SU-DHL-6 (cell line): ENCODE results near the gene MTCL1.

Experiments used
- H2AFZ ChIP-seq: fragments of 200-600 bp; sonication (generic); 2 replicates; pipeline ENCODE4 v1.6.1; 2014; ENCODE audit warnings: low read depth, mild to moderate bottlenecking, moderate library complexity, mixed read lengths, antibody characterized with exemption, low read length; ENCODE audit not compliant: severe bottlenecking
- H3F3A ChIP-seq: fragments of 200-600 bp; shearing (Covaris generic); 2 replicates; pipeline ENCODE4 v1.6.0; 2016; ENCODE audit warnings: antibody characterized with exemption, mild to moderate bottlenecking; ENCODE audit not compliant: insufficient read depth
- H3K27ac ChIP-seq: fragments of 200-600 bp; sonication (generic); 2 replicates; pipeline ENCODE4 v1.5.1; 2016; ENCODE audit warnings: low read depth, mild to moderate bottlenecking, low read length, moderate library complexity, mixed read lengths
- H3K27me3 ChIP-seq: fragments of 200-600 bp; sonication (generic), shearing (Covaris generic); 2 replicates; pipeline ENCODE4 v1.6.0; 2014; ENCODE audit warnings: mild to moderate bottlenecking, low read length
- H3K36me3 ChIP-seq: fragments of 200-600 bp; sonication (generic); 2 replicates; pipeline ENCODE4 v1.6.1; 2014; ENCODE audit warnings: mild to moderate bottlenecking, low read length, mixed read lengths
- H3K4me2 ChIP-seq: fragments of 300-600, 200-600 bp; shearing (Covaris generic), sonication (generic); 2 replicates; pipeline ENCODE4 v1.6.0; 2014; ENCODE audit warnings: low read length, low read depth, mild to moderate bottlenecking; ENCODE audit not compliant: poor library complexity, severe bottlenecking
- H3K4me3 ChIP-seq: fragments of 200-600 bp; sonication (generic); 2 replicates; pipeline ENCODE4 v1.5.1; 2014; ENCODE audit warnings: antibody characterized with exemption, low read length, mild to moderate bottlenecking, mixed read lengths; ENCODE audit not compliant: insufficient read depth, poor library complexity, severe bottlenecking
- H3K79me2 ChIP-seq: fragments of 200-600 bp; sonication (generic); 2 replicates; pipeline ENCODE4 v1.6.1; 2014; ENCODE audit warnings: mild to moderate bottlenecking, low read length, moderate library complexity; ENCODE audit not compliant: insufficient read depth
- H3K9ac ChIP-seq: fragments of 200-600 bp; sonication (generic); 2 replicates; pipeline ENCODE4 v1.7.0; 2014; ENCODE audit warnings: mild to moderate bottlenecking, low read length
- H3K9me2 ChIP-seq: fragments of 200-600 bp; sonication (generic); replicated peaks from 2 replicates; pipeline ENCODE4 v1.6.1; 2014; ENCODE audit warnings: low read length; ENCODE audit not compliant: insufficient read depth
- H3K9me3 ChIP-seq: fragments of 200-600 bp; sonication (generic); 2 replicates; pipeline ENCODE4 v1.6.1; 2014; ENCODE audit warnings: low read length, mixed read lengths; ENCODE audit not compliant: insufficient read depth
- H4K20me1 ChIP-seq: fragments of 200-600 bp; sonication (generic); 2 replicates; pipeline ENCODE4 v1.6.1; 2014; ENCODE audit warnings: low read depth, mild to moderate bottlenecking, antibody characterized with exemption, low read length, moderate library complexity, mixed read lengths
- CTCF ChIP-seq: fragments of 200-600 bp; sonication (generic); IDR thresholded peaks from one replicate; pipeline ENCODE4 v1.5.1; 2017; ENCODE audit warnings: antibody characterized with exemption, mild to moderate bottlenecking, low read length, moderate library complexity; ENCODE audit not compliant: insufficient read depth, poor library complexity, severe bottlenecking
- EZH2phosphoT487 ChIP-seq: fragments of 200-600 bp; sonication (generic), shearing (Covaris generic); conservative IDR thresholded peaks from 2 replicates; pipeline ENCODE4 v1.6.1; 2018; ENCODE audit warnings: mild to moderate bottlenecking, antibody characterized with exemption, low read length, moderate library complexity, mixed read lengths

Gene MTCL1

GRCh38 chr18:8785261-8785660, 79.9 kb downstream of the MTCL1 start:
- no peak overlapping the region for H3K4me3 ChIP-seq
- H3K79me2 ChIP-seq, result no peaks in the 10 kb centered on the region
- H3K9ac ChIP-seq, result no peak overlapping the region
- no peaks in the 10 kb centered on the region for H3F3A ChIP-seq
- no peak overlapping the region for H3K27ac ChIP-seq
- no peak overlapping the region for H2AFZ ChIP-seq
- no peak for TF ChIP-seq CTCF
- no peak for TF ChIP-seq EZH2phosphoT487
- H3K27me3 ChIP-seq, result no peaks in the 10 kb centered on the region
- no peak overlapping the region for H3K4me2 ChIP-seq
- H3K9me2 ChIP-seq, result no peaks in the 10 kb centered on the region
- no peaks in the 10 kb centered on the region for H3K36me3 ChIP-seq
- H3K9me3 ChIP-seq, result no peaks in the 10 kb centered on the region
- H4K20me1 ChIP-seq, result no peaks in the 10 kb centered on the region

GRCh38 chr18:8785855-8786482, 80.6 kb downstream of the MTCL1 start:
- H3K36me3 ChIP-seq, result no peaks in the 10 kb centered on the region
- H3K4me3 ChIP-seq, result no peak overlapping the region
- H4K20me1 ChIP-seq, result no peaks in the 10 kb centered on the region
- no peak overlapping the region for H3K4me2 ChIP-seq
- no peak overlapping the region for H2AFZ ChIP-seq
- H3K9me2 ChIP-seq, result no peaks in the 10 kb centered on the region
- no peak overlapping the region for H3K27ac ChIP-seq
- no peaks in the 10 kb centered on the region for H3K79me2 ChIP-seq
- no peaks in the 10 kb centered on the region for H3K27me3 ChIP-seq
- no peak overlapping the region for H3K9ac ChIP-seq
- no peaks in the 10 kb centered on the region for H3K9me3 ChIP-seq
- H3F3A ChIP-seq, result no peaks in the 10 kb centered on the region
- TF ChIP-seq CTCF (no peak), EZH2phosphoT487 (no peak)

- Histone ChIP-seq H3K9me2 (no peaks in the 10 kb centered on the region), H3K36me3 (no peaks in the 10 kb centered on the region), H3K27ac (no peak overlapping the region), H3K79me2 (no peaks in the 10 kb centered on the region), H3F3A (no peaks in the 10 kb centered on the region), H3K27me3 (peaks cover 1% of the 10 kb centered on the region; the same call in 1 of the 2 replicates), H3K4me3 (no peak overlapping the region), H4K20me1 (no peaks in the 10 kb centered on the region), H3K4me2 (no peak overlapping the region), H3K9me3 (no peaks in the 10 kb centered on the region), H2AFZ (no peak overlapping the region), H3K9ac (no peak overlapping the region)
- TF ChIP-seq EZH2phosphoT487 (no peak), CTCF (no peak)
Measured at GRCh38 chr18:8786483-8787370, 81.4 kb downstream of the MTCL1 start.
